22Rv1 (cell line): ENCODE data around the gene GNG3.

Experiments
- ZFX ChIP-seq: fragments of 450-650 bp; IDR thresholded peaks from 2 replicates; pipeline ENCODE4 v1.6.1; 2017; ENCODE audit warnings: antibody characterized with exemption, borderline replicate concordance
- TF ChIP-seq, protein P1 (sequence below): fragments of 450-650 bp; IDR thresholded peaks from 2 replicates; pipeline ENCODE4 v1.5.1; 2017; ENCODE audit warnings: mild to moderate bottlenecking

DNA sequence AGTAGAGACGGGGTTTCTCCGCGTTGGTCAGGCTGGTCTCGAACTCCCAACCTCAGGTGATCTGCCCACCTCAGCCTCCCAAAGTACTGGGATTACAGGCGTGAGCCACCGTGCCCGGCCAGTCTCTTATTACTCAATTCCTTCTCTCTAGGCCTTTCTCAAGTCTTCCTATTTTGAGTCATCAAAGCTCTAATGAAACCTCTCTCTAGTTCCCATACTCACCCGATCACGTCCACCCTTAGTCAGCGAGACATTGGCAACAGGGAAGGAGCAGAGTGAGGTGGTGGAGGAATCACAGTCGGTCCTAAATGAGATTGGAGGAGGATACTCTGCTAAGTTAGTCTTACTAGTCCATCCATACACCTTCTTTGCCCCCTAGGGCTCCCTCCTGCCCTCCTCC, 5.2 kb upstream of the GNG3 start:
- TF ChIP-seq, protein P1, sequence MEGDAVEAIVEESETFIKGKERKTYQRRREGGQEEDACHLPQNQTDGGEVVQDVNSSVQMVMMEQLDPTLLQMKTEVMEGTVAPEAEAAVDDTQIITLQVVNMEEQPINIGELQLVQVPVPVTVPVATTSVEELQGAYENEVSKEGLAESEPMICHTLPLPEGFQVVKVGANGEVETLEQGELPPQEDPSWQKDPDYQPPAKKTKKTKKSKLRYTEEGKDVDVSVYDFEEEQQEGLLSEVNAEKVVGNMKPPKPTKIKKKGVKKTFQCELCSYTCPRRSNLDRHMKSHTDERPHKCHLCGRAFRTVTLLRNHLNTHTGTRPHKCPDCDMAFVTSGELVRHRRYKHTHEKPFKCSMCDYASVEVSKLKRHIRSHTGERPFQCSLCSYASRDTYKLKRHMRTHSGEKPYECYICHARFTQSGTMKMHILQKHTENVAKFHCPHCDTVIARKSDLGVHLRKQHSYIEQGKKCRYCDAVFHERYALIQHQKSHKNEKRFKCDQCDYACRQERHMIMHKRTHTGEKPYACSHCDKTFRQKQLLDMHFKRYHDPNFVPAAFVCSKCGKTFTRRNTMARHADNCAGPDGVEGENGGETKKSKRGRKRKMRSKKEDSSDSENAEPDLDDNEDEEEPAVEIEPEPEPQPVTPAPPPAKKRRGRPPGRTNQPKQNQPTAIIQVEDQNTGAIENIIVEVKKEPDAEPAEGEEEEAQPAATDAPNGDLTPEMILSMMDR: no peak
- TF ChIP-seq ZFX: no peak
